ENCODE results near the gene TDRD10. TPM values are rescaled to one million over a fixed set of nuclear protein-coding genes. Genes with fewer than 3 reads are reported as not detected.
"Not testable (repeated sequence)": the region's sequence is repeated elsewhere in the genome, so short reads cannot be mapped to it uniquely, and the experiment has no call there.

Gene TDRD10
- total and polyA plus RNA-seq, 4 donors = 0.23 to 1.5 (median 0.78) TPM

- no peaks in the 10 kb centered on the region for H3K27me3 ChIP-seq (ENCODE audit: control insufficient read depth in 4 of 4, insufficient read depth in 4 of 4, low read length in 3 of 4)
- H3K4me1 ChIP-seq (ENCODE audit: control insufficient read depth in 4 of 4, insufficient read depth in 4 of 4, low read length in 3 of 4) = no peaks in the 10 kb centered on the region
- TF ChIP-seq NR2F2 (IDR thresholded peaks at IDR 0.05) = no peak
- TF ChIP-seq YY1 (IDR thresholded peaks at IDR 0.05) = no peak
- no peak for TF ChIP-seq GABPA (IDR thresholded peaks at IDR 0.05 in 1 of 2, conservative IDR thresholded peaks at IDR 0.05 in 1 of 2)
- no peak for TF ChIP-seq FOXA2 (IDR thresholded peaks at IDR 0.05)
- no peak for TF ChIP-seq ATF3 (IDR thresholded peaks at IDR 0.05)
- no peak overlapping the region for H3K27ac ChIP-seq (ENCODE audit: low read depth in 1 of 2, low read length in 2 of 2)
- H3K9me3 ChIP-seq (ENCODE audit: control insufficient read depth in 4 of 4, low read length in 3 of 4) = no peaks in the 10 kb centered on the region
- no peaks in the 10 kb centered on the region for H3K36me3 ChIP-seq (ENCODE audit: control insufficient read depth in 4 of 4, insufficient read depth in 3 of 4, low read depth in 1 of 4, low read length in 3 of 4)
- H3K4me3 ChIP-seq (ENCODE audit: low read depth in 1 of 3, low read length in 3 of 3) = no peak overlapping the region
- H3K9ac ChIP-seq (ENCODE audit: low read depth in 1 of 2, low read length in 2 of 2) = no peak overlapping the region
- 68% methylated on average over 6 of the region's 6 CpGs for WGBS
- DNase-seq (ENCODE audit: low spot score) = no peak
Observed at GRCh38 chr1:154527192-154527591, 25.2 kb downstream of the TDRD10 start.

DNA sequence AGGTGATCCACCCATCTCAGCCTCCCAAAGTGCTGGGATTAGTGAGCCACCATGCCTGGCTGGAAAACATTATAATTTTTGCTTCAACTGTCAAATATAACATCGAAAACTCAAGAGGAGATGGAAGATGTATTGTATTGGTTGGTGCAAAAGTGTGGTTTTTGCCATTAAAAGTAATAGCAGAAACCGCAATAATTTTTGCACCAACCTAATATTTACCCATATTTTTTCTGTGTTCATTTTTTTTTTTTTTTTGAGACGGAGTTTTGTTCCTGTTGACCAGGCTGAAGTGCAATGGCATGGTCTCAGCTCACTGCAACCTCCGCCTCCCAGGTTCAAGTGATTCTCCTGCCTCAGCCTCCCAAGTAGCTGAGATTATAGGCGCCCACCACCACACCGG lies 27.3 kb downstream of the TDRD10 start:
- Histone ChIP-seq H3K27me3 (ENCODE audit: control insufficient read depth in 4 of 4, insufficient read depth in 4 of 4, low read length in 3 of 4) (no peaks in the 10 kb centered on the region), H3K9ac (ENCODE audit: low read depth in 1 of 2, low read length in 2 of 2) (no peak overlapping the region), H3K4me1 (ENCODE audit: control insufficient read depth in 4 of 4, insufficient read depth in 4 of 4, low read length in 3 of 4) (no peaks in the 10 kb centered on the region), H3K4me3 (ENCODE audit: low read depth in 1 of 3, low read length in 3 of 3) (no peak overlapping the region), H3K27ac (ENCODE audit: low read depth in 1 of 2, low read length in 2 of 2) (no peak overlapping the region), H3K36me3 (ENCODE audit: control insufficient read depth in 4 of 4, insufficient read depth in 3 of 4, low read depth in 1 of 4, low read length in 3 of 4) (no peaks in the 10 kb centered on the region), H3K9me3 (ENCODE audit: control insufficient read depth in 4 of 4, low read length in 3 of 4) (no peaks in the 10 kb centered on the region)
- DNase-seq (ENCODE audit: low spot score) = no peak
- no peak for TF ChIP-seq HNF4G (IDR thresholded peaks at IDR 0.05)
- no peak for TF ChIP-seq REST (IDR thresholded peaks at IDR 0.05)
- TF ChIP-seq SP1 (IDR thresholded peaks at IDR 0.05) = no peak
- TF ChIP-seq NR2F2 (IDR thresholded peaks at IDR 0.05) = no peak
- TF ChIP-seq ZBTB33 (IDR thresholded peaks at IDR 0.05) = no peak
- TF ChIP-seq EGR1 (IDR thresholded peaks at IDR 0.05; ENCODE audit: low read depth in 2 of 2) = no peak
- TF ChIP-seq HNF4A (conservative IDR thresholded peaks at IDR 0.05) = no peak
- 95% methylated on average over 6 of the region's 6 CpGs for WGBS

GRCh38 chr1:154531950-154532349 lies 29.9 kb downstream of the TDRD10 start:
- H3K9ac ChIP-seq (ENCODE audit: low read depth in 1 of 2, low read length in 2 of 2); H3K27ac ChIP-seq (ENCODE audit: low read depth in 1 of 2, low read length in 2 of 2); H3K27me3 ChIP-seq (ENCODE audit: control insufficient read depth in 4 of 4, insufficient read depth in 4 of 4, low read length in 3 of 4); H3K36me3 ChIP-seq (ENCODE audit: control insufficient read depth in 4 of 4, insufficient read depth in 3 of 4, low read depth in 1 of 4, low read length in 3 of 4); DNase-seq (ENCODE audit: low spot score); H3K9me3 ChIP-seq (ENCODE audit: control insufficient read depth in 4 of 4, low read length in 3 of 4); H3K4me1 ChIP-seq (ENCODE audit: control insufficient read depth in 4 of 4, insufficient read depth in 4 of 4, low read length in 3 of 4); H3K4me3 ChIP-seq (ENCODE audit: low read depth in 1 of 3, low read length in 3 of 3): not testable (repeated sequence)
- 98% methylated on average over 13 of the region's 13 CpGs for WGBS

All from liver (tissue), 9 donors.